ENCODE results near the gene OR5M11. TPM values are rescaled to one million over a fixed set of nuclear protein-coding genes. Genes with fewer than 3 reads are reported as not detected.
"Not testable (repeated sequence)": the region's sequence is repeated elsewhere in the genome, so short reads cannot be mapped to it uniquely, and the experiment has no call there.

Gene OR5M11
- not detected for total RNA-seq

DNA sequence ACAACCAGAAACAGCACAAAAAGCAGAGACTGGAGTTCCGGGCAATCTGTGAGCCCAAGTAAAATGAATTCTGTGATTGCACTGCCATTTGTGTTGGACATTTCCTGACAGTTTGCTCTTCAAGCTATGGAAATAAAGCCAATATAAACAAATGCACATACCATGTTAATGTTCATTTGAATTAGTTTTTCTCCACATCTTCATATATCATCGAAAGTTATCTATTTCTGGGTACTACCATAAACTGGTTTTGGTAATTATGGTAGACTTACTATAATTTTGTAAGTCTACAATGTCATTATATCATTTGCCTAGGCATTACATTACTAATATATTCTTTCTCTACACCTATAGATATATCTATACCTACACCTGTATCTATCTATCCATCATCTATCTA, at the start of gene OR5M11:
Gene OR5M11 (minus strand): TSS at position 101 of the 400 bp plus-strand sequence. CDS start 0 bp downstream, at position 101.
- no peaks in the 10 kb centered on the region for H3K4me1 Mint-ChIP-seq
- DNase-seq = no peak
- H3K9me3 Mint-ChIP-seq (ENCODE audit: low read depth) = peaks cover 2% of the 10 kb centered on the region
- H3K27me3 Mint-ChIP-seq = no peaks in the 10 kb centered on the region
- no peak within 1 kb of the TSS for H3K27ac Mint-ChIP-seq
- ATAC-seq = no peak
- no peak within 1 kb of the TSS for H3K4me3 Mint-ChIP-seq
- CTCF ChIA-PET = no interaction called here
- H3K36me3 Mint-ChIP-seq = no peaks in the 10 kb centered on the region

DNA sequence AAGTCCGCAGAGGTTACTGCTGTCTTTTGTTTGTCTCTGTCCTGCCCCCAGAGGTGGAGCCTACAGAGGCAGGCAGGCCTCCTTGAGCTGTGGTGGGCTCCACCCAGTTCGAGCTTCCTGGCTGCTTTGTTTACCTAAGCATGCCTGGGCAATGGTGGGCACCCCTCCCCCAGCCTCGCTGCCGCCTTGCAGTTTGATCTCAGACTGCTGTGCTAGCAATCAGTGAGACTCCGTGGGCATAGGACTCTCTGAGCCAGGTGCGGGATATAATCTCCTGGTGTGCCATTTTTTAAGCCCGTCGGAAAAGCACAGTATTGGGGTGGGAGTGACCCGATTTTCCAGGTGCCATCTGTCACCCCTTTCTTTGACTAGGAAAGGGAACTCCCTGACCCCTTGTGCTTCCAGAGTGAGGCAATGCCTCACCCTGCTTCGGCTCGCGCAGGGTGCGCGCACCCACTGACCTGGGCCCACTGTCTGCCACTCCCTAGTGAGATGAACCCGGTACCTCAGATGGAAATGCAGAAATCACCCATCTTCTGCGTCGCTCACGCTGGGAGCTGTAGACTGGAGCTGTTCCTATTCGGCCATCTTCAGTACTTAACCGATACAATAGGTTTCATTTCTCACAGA, 49.1 kb upstream of the OR5M11 start:
- H3K4me1 Mint-ChIP-seq; H3K36me3 Mint-ChIP-seq; H3K9me3 Mint-ChIP-seq (ENCODE audit: low read depth): not testable (repeated sequence)

DNA sequence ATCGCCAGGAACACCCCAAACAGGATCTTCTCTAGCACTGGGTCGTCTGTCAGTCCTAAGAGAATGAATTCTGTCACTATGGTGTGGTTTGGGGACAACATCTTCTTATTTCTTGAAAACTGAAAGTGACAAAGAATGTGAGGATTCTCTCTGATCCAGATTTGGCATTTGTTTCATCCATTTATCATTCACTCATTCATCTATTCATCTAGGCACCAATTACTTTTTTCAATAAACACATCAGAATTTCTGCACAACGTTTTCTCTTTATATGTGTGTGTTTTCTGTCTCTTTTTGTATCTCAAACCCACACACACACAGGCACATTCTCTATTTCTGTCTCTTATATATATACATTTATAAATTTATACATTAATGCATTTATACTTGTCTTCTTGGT, 34.6 kb upstream of the OR5M11 start, which contains the start of gene OR5M10:
Gene OR5M10 (minus strand): TSS at position 101 of the 400 bp plus-strand sequence. CDS start 0 bp downstream, at position 101.
- Mint-ChIP-seq H3K4me1 (no peaks in the 10 kb centered on the region), H3K4me3 (no peak within 1 kb of the TSS), H3K36me3 (no peaks in the 10 kb centered on the region), H3K9me3 (ENCODE audit: low read depth) (peaks cover 6% of the 10 kb centered on the region), H3K27ac (no peak within 1 kb of the TSS), H3K27me3 (no peaks in the 10 kb centered on the region)
- ATAC-seq (no peak), DNase-seq (no peak)
- CTCF ChIA-PET = no interaction called here

More for the DNA sequence above, 49.1 kb upstream of the OR5M11 start:
- ATAC-seq, CTCF ChIA-PET, H3K27me3 Mint-ChIP-seq, DNase-seq, H3K27ac Mint-ChIP-seq, H3K4me3 Mint-ChIP-seq: not testable (repeated sequence)

DNA sequence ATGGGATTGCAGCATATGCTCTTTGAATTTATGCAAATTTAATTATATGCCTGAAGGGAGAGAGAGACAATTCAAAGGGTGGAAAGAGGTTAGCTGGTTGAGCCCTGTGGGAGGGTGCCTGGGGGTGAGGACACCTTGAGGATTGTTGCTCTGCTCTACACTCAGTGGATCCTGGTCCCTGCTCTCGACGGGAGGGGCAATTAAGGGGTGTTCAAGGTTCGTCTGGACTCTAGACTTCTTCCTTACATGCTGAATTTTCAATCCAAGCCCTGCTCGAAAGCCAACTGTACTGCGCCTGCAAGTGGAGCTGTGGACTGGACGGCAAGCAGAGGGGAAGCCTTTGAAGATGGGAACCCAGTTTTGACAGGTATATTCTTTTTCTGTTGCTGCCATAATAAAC, 15.5 kb upstream of the OR5M11 start:
- H3K9me3 Mint-ChIP-seq (ENCODE audit: low read depth) = peaks cover 14% of the 10 kb centered on the region
- no peaks in the 10 kb centered on the region for H3K36me3 Mint-ChIP-seq
- no peaks in the 10 kb centered on the region for H3K27me3 Mint-ChIP-seq
- no peak overlapping the region for H3K4me3 Mint-ChIP-seq
- no peaks in the 10 kb centered on the region for H3K4me1 Mint-ChIP-seq
- no peak for DNase-seq
- ATAC-seq = no peak
- CTCF ChIA-PET = no interaction called here
- no peak overlapping the region for H3K27ac Mint-ChIP-seq

DNA sequence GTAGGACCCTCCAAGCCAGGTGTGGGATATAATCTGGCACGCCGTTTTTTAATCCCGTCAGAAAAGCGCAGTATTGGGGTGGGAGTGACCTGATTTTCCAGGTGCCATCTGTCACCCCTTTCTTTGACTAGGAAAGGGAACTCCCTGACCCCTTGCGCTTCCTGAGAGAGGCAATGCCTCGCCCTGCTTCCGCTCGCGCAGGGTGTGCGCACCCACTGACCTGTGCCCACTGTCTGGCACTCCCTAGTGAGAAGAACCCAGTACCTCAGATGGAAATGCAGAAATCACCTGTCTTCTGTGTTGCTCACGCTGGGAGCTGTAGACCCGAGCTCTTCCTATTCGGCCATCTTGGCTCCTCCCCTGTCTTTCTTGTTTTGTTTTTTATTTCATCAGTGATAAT, 11.6 kb upstream of the OR5M11 start:
- H3K4me3 Mint-ChIP-seq; CTCF ChIA-PET; H3K9me3 Mint-ChIP-seq (ENCODE audit: low read depth); ATAC-seq; H3K27me3 Mint-ChIP-seq; H3K36me3 Mint-ChIP-seq; H3K4me1 Mint-ChIP-seq; H3K27ac Mint-ChIP-seq; DNase-seq: not testable (repeated sequence)

DNA sequence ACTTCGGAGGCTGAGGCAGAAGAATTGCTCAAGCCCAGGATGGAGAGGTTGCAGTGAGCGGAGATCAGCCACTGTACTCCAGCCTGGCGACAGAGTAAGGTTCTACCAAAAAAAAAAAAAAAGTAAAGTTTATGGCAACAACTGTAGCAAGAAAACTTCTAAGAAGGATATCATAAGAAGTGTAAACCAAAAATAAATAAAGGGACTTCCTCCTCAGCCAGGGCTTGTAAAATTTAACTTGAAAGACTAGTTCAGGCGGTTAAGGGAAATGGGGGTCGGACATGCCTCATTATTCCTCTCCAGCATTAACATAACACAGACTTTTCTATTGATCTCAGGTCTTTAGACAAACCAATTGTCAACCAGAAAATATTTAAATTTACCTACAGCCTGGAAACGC, 2.5 kb upstream of the OR5M11 start:
- no peak overlapping the region for H3K27ac Mint-ChIP-seq
- no peak for DNase-seq
- no peak overlapping the region for H3K4me3 Mint-ChIP-seq
- CTCF ChIA-PET = no interaction called here
- no peaks in the 10 kb centered on the region for H3K27me3 Mint-ChIP-seq
- H3K9me3 Mint-ChIP-seq (ENCODE audit: low read depth) = peaks cover 2% of the 10 kb centered on the region
- H3K36me3 Mint-ChIP-seq = no peaks in the 10 kb centered on the region
- no peak for ATAC-seq
- H3K4me1 Mint-ChIP-seq = no peaks in the 10 kb centered on the region

DNA sequence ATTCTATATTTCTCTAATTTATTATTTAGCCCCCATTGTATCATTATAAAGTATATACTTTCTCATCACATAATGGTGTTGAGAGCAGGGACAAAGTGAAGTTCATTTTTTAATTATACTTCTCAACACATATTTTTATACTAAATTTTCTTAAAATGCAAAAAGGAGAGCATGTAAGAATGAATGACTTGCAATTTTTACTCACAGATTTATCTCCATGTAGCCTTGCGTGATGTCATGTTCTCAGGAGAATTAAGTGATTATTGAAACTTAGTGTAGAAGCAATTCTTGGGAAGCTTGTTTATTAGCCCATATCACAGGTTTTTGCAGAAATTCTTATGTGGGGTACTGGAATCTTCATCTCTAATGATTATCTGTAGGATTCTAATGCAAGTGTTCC, 682 bp upstream of the OR5M11 start:
- ATAC-seq = no peak
- Mint-ChIP-seq H3K4me3 (no peak overlapping the region), H3K36me3 (no peaks in the 10 kb centered on the region), H3K27ac (no peak overlapping the region), H3K27me3 (no peaks in the 10 kb centered on the region), H3K9me3 (ENCODE audit: low read depth) (peaks cover 2% of the 10 kb centered on the region), H3K4me1 (no peaks in the 10 kb centered on the region)
- CTCF ChIA-PET = no interaction called here
- no peak for DNase-seq

DNA sequence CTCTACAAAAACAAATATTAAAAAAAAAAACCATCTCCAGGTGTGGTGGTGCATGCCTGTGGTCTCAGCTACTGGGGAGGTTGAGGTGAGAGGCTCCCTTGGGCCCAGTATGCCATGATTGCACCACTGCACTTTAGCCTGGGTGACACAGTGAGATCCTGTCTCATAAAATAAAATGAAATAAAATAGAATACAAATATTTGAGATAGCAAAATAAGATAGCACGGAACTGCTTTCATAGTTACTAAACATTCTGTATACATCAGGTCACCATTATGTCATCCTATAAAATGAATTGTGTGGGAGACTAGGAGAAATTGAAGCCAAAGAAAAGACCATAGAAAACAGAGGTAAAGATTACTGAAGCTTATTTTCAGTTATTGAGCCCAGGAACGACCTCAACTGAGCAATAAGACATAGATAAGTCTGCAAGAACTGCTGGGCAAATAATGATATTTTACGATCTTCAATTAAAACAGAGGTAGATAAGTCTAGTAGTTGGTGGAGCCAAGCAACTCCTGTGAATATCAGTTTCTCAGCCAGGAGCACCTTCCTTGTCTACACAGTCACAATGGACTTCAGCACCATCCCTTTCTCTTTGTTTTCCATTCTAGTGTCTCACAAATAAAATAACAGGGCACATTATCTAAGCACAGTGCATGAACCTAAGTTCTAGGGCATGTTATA, 9.9 kb downstream of the OR5M11 start:
- no peak overlapping the region for H3K4me3 Mint-ChIP-seq
- CTCF ChIA-PET = no interaction called here
- DNase-seq (no peak), ATAC-seq (no peak)
- no peaks in the 10 kb centered on the region for H3K27me3 Mint-ChIP-seq
- no peaks in the 10 kb centered on the region for H3K36me3 Mint-ChIP-seq
- no peak overlapping the region for H3K27ac Mint-ChIP-seq
- H3K4me1 Mint-ChIP-seq = no peaks in the 10 kb centered on the region
- H3K9me3 Mint-ChIP-seq (ENCODE audit: low read depth) = peaks cover 3% of the 10 kb centered on the region

DNA sequence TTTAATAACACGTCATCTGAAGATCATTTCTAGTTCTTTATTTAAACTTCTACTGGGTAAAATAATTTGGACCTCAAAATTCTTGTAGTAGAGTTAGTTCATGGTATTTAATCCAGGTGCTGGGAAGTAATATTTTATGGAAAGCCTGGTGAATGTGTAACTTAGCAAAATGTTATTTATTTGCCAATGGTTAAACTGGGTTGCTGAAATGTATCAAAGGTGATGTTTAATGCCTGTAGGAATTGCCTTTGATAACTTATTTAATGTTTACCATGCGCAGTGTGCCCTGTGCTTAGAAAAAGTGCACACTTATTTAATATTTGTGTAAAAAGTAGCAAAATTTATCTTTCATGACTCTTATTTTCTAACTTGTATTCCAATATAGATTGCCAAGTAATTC, 11.2 kb downstream of the OR5M11 start:
- CTCF ChIA-PET = no interaction called here
- no peak overlapping the region for H3K27ac Mint-ChIP-seq
- ATAC-seq (no peak), DNase-seq (no peak)
- H3K4me1 Mint-ChIP-seq = no peaks in the 10 kb centered on the region
- H3K36me3 Mint-ChIP-seq = no peaks in the 10 kb centered on the region
- no peaks in the 10 kb centered on the region for H3K27me3 Mint-ChIP-seq
- no peak overlapping the region for H3K4me3 Mint-ChIP-seq
- peaks cover 3% of the 10 kb centered on the region for H3K9me3 Mint-ChIP-seq (ENCODE audit: low read depth)

DNA sequence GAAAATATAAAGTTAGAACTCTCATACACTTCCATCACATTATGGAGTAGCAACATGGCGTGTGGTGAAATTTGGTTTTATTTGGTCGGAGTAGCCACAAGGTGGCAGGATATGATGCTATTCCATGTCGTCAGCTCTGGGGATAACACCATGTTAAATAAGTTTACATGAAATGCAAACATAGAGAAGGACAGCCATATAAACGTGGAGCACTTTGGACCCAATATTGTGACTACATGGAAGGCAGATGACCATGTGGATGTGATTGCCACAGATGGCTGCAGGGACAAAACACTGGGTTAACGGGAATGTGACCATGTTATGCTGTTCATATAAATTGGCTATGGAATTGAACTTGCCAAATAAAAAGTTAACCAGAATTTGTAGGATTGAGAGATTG, 21.0 kb downstream of the OR5M11 start:
- Mint-ChIP-seq H3K27me3 (no peaks in the 10 kb centered on the region), H3K36me3 (no peaks in the 10 kb centered on the region), H3K4me3 (no peak overlapping the region), H3K9me3 (ENCODE audit: low read depth) (peaks cover 6% of the 10 kb centered on the region), H3K4me1 (no peaks in the 10 kb centered on the region), H3K27ac (no peak overlapping the region)
- CTCF ChIA-PET = no interaction called here
- ATAC-seq (no peak), DNase-seq (no peak)

DNA sequence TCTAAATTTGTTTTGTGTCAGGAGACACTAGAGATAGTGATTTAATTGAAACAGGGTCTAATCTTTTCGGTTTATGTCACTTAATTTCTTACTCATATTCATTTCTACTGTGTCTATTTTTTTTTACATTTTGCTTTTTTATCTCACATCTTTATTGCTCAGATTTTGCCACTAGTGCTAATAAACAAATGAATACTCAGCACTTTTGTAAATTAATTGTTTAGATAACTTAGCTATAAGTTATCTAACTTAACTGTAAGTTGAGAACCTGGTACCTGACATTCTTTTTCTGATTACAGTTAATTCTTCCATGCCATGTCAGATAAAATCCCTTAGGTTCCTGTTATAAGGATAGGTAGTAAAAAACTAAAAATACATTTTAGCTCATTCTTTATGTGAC, 29.8 kb downstream of the OR5M11 start:
- no peaks in the 10 kb centered on the region for H3K36me3 Mint-ChIP-seq
- H3K4me3 Mint-ChIP-seq = no peak overlapping the region
- CTCF ChIA-PET = no interaction called here
- no peak overlapping the region for H3K27ac Mint-ChIP-seq
- no peaks in the 10 kb centered on the region for H3K4me1 Mint-ChIP-seq
- DNase-seq (no peak), ATAC-seq (no peak)
- no peaks in the 10 kb centered on the region for H3K27me3 Mint-ChIP-seq
- peaks cover 3% of the 10 kb centered on the region for H3K9me3 Mint-ChIP-seq (ENCODE audit: low read depth)

DNA sequence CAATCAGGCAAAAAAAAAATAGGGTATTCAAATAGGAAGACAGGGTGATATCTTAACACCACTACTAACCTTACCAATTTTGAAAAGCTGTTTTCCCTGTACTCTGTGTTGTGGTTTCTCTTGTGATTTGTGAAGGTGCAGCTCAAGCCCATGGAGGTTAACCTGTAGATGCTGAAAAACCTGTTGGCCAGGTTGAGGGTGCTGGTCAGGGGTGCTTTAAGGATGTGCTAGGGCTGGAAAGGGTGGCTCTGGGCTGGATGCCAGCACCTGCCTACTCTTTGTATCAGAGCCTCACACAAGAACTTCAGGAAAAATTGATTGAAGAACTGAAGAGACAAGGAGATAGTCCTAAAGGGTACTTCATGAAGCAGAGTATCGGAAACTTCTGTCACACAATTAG, 33.6 kb downstream of the OR5M11 start:
- no peak overlapping the region for H3K27ac Mint-ChIP-seq
- H3K36me3 Mint-ChIP-seq = no peaks in the 10 kb centered on the region
- no peak overlapping the region for H3K4me3 Mint-ChIP-seq
- no peaks in the 10 kb centered on the region for H3K27me3 Mint-ChIP-seq
- H3K9me3 Mint-ChIP-seq (ENCODE audit: low read depth) = peaks cover 3% of the 10 kb centered on the region
- DNase-seq (no peak), ATAC-seq (no peak)
- no peaks in the 10 kb centered on the region for H3K4me1 Mint-ChIP-seq
- CTCF ChIA-PET = no interaction called here

DNA sequence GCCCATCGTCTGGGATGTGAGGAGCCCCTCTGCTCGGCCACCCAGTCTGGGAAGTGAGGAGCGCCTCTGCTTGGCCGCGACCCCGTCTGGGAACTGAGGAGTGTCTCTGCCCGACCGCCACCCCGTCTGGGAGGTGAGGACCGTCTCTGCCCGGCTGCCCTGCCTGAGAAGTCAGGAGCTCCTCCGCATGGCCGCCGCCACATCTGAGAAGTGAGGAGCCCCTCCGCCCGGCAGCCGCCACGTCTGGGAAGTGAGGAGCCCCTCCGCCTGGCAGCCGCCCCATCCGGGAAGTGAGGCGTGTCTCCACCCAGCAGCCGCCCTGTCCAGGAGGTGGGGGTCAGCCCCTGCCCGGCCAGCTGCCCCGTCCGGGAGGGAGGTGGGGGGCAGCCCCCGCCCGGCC, 46.0 kb downstream of the OR5M11 start:
- H3K9me3 Mint-ChIP-seq (ENCODE audit: low read depth) = peaks cover 10% of the 10 kb centered on the region
- CTCF ChIA-PET = no interaction called here
- no peaks in the 10 kb centered on the region for H3K27me3 Mint-ChIP-seq
- no peaks in the 10 kb centered on the region for H3K36me3 Mint-ChIP-seq
- no peak overlapping the region for H3K27ac Mint-ChIP-seq
- no peak overlapping the region for H3K4me3 Mint-ChIP-seq
- ATAC-seq (no peak), DNase-seq (no peak)
- H3K4me1 Mint-ChIP-seq = no peaks in the 10 kb centered on the region

DNA sequence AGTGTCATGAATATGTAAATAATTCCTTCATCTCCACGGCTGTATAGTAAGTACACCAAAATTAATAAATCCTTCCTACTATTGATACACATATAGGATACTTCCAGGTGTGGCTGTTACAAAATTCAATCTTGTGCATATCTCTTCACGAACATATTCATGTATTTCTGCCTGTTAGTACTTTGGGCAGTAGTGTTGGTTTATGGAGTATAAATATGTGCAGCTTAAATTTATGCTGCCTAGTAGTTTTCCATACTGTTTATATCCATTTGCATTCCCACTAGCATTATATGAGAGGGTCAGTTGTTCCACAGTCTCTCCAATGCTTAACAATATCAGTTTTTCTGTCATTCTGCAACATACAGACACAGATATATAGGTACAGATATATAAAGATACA, 47.9 kb downstream of the OR5M11 start:
- no peak overlapping the region for H3K27ac Mint-ChIP-seq
- DNase-seq (no peak), ATAC-seq (no peak)
- peaks cover 11% of the 10 kb centered on the region for H3K9me3 Mint-ChIP-seq (ENCODE audit: low read depth)
- no peaks in the 10 kb centered on the region for H3K4me1 Mint-ChIP-seq
- no peaks in the 10 kb centered on the region for H3K27me3 Mint-ChIP-seq
- CTCF ChIA-PET = no interaction called here
- no peak overlapping the region for H3K4me3 Mint-ChIP-seq
- no peaks in the 10 kb centered on the region for H3K36me3 Mint-ChIP-seq

All from activated CD8-positive, alpha-beta memory T cell treated with anti-CD3 and anti-CD28 coated beads, Interleukin-2, amount 10 ng/mL, durations not matched to agents 7 days and 5 days (primary cell).